ENCODE data around the gene INPP5A. TPM values are rescaled to one million over a fixed set of nuclear protein-coding genes. Genes with fewer than 3 reads are reported as not detected.

Gene INPP5A
- total RNA-seq, 1 donor from 2014 or later, result 36.4 TPM

DNA sequence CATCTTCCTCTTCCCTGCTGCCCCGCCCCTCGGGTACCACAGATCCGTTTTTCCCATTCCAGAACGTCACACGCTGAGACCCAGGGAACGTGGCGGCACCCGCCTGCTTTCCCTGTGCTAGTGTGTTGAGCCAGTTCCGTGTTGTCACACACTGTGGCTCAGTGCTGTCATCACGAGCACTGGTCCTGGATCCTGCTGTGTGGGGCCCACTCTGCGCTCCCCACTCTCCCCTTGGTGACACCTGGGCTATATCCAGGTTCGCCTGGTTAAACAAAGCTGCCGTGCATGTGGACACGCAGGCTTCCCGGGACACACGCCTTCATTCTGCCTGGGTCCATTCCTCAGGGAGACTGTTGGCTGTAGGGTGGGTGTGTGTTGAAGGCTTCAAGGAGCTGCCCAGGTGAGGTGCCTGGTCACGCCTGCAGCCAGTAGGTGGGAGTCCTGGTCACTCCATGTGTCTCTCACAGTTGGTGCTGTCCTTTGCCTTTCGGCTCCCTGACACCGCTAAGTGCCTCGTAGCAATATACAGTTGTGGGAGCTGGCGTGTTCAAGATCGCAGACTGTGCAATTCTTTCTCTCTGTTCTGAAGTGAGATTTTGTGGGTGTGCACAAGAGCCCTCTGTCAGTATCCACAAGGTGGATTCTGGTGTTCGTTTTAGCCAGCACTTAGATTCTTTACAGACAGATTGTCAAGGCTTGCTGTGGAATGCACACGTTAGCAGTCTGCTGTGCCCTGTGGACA is 88.6 kb downstream of the INPP5A start:
- H3K27ac Mint-ChIP-seq (ENCODE audit: unreplicated experiment), result no peak overlapping the region
- H3K36me3 Mint-ChIP-seq (ENCODE audit: unreplicated experiment), result peaks cover 4% of the 10 kb centered on the region
- no peaks in the 10 kb centered on the region for H3K27me3 Mint-ChIP-seq (ENCODE audit: unreplicated experiment)
- no peak overlapping the region for H3K4me3 Mint-ChIP-seq (ENCODE audit: unreplicated experiment)
- H3K9me3 Mint-ChIP-seq (ENCODE audit: unreplicated experiment), result no peaks in the 10 kb centered on the region
- no peak for DNase-seq (ENCODE audit: extremely low spot score, unreplicated experiment)
- TF ChIP-seq, protein P1, sequence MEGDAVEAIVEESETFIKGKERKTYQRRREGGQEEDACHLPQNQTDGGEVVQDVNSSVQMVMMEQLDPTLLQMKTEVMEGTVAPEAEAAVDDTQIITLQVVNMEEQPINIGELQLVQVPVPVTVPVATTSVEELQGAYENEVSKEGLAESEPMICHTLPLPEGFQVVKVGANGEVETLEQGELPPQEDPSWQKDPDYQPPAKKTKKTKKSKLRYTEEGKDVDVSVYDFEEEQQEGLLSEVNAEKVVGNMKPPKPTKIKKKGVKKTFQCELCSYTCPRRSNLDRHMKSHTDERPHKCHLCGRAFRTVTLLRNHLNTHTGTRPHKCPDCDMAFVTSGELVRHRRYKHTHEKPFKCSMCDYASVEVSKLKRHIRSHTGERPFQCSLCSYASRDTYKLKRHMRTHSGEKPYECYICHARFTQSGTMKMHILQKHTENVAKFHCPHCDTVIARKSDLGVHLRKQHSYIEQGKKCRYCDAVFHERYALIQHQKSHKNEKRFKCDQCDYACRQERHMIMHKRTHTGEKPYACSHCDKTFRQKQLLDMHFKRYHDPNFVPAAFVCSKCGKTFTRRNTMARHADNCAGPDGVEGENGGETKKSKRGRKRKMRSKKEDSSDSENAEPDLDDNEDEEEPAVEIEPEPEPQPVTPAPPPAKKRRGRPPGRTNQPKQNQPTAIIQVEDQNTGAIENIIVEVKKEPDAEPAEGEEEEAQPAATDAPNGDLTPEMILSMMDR (IDR thresholded peaks at IDR 0.05), result no peak
- H3K4me1 Mint-ChIP-seq (ENCODE audit: unreplicated experiment), result peaks cover 35% of the 10 kb centered on the region

DNA sequence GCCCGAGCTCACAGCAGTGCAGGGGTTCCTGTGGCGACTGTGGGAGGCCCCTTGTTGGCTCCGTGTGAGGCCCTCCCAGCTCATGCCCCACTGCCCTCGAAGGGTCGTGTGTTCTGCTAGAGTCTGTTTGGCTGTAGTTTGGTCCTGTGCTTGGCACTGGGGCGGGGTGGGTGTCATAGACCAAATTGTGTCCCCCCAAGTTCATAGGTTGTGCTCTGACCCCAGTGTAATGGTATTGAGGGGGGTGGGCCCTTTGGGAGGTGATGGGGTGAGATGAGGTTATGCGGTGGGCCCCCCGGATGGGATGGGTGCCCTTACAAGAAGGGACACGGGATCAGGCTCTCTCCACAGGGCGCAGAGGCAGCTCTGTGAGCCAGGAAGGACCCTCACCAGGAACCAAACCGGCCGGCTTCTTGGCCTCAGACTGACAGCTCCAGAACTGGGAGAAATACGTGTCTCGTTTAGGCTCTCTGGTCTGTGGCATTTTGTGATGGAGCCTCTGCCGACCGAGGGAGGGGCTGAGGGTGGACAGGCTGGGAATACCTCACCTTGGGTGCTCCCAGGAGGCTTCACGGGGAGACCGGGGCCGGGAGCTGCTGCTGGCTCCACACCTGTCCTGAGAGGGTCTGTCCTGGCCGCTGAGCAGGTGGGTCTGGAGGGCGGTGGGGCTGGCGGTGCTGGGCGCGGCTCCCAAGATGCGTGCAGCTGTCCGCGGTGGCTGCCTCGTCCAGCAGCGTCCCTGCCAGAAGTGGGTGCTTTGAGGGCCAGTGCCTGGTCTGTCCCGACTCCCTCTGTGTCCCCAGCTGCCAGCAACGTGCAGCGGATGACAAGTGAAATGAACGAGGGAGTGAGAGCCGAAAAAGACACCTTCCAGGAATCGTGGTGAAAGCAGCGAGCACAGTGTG is 89.4 kb downstream of the INPP5A start:
- TF ChIP-seq, protein P1 (IDR thresholded peaks at IDR 0.05), result no peak
- Mint-ChIP-seq H3K27me3 (ENCODE audit: unreplicated experiment) (no peaks in the 10 kb centered on the region), H3K9me3 (ENCODE audit: unreplicated experiment) (no peaks in the 10 kb centered on the region), H3K36me3 (ENCODE audit: unreplicated experiment) (no peaks in the 10 kb centered on the region), H3K27ac (ENCODE audit: unreplicated experiment) (peak overlapping the region; percentile 42), H3K4me1 (ENCODE audit: unreplicated experiment) (peaks cover 36% of the 10 kb centered on the region), H3K4me3 (ENCODE audit: unreplicated experiment) (no peak overlapping the region)
- no peak for DNase-seq (ENCODE audit: extremely low spot score, unreplicated experiment)

DNA sequence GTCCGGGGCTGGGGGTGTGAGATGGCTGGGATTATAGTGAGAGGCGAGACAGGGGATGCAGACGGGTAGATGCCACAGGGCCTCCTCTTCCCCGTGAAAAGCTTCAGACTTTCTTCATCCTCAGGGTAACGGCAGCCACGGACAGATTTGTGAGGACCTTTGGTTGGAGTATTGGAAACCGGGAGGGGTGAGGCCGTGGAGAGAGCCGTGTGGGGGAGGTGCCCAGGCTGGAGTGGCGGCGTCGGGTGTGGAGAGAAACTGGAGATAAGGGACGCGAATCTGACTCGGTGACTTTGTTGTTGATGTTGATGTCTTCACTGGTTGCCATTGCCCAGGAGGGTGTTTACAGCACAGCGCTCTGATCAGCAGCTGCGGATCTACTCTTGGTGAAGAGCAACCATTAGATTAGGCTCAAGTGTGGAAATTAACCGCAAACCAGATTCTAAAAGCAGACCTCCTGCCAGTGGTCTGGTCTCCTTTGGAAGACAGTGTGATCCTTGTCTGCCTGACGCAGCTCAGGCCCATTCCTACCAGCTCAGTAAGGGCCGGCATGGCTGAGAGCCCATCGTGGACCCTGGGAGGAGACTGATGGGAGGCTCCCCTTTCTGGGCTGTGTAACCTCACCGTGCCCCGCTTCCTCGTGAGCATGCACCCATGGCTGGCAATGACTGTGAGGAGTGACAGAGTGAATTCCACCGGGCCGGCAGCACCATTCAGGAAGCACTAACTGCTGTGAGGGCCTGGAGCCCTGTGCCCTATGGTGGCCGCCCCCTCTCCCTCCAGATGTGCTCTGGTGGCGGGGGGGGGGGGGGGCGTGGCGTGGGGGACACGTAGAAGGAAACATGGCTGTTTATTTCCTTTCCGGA is 90.3 kb downstream of the INPP5A start:
- peak overlapping the region; percentile 68 for H3K27ac Mint-ChIP-seq (ENCODE audit: unreplicated experiment)
- H3K4me1 Mint-ChIP-seq (ENCODE audit: unreplicated experiment), result peaks cover 40% of the 10 kb centered on the region
- H3K9me3 Mint-ChIP-seq (ENCODE audit: unreplicated experiment), result no peaks in the 10 kb centered on the region
- TF ChIP-seq, protein P1 (IDR thresholded peaks at IDR 0.05), result no peak
- H3K27me3 Mint-ChIP-seq (ENCODE audit: unreplicated experiment), result no peaks in the 10 kb centered on the region
- no peak for DNase-seq (ENCODE audit: extremely low spot score, unreplicated experiment)
- no peaks in the 10 kb centered on the region for H3K36me3 Mint-ChIP-seq (ENCODE audit: unreplicated experiment)
- H3K4me3 Mint-ChIP-seq (ENCODE audit: unreplicated experiment), result no peak overlapping the region

DNA sequence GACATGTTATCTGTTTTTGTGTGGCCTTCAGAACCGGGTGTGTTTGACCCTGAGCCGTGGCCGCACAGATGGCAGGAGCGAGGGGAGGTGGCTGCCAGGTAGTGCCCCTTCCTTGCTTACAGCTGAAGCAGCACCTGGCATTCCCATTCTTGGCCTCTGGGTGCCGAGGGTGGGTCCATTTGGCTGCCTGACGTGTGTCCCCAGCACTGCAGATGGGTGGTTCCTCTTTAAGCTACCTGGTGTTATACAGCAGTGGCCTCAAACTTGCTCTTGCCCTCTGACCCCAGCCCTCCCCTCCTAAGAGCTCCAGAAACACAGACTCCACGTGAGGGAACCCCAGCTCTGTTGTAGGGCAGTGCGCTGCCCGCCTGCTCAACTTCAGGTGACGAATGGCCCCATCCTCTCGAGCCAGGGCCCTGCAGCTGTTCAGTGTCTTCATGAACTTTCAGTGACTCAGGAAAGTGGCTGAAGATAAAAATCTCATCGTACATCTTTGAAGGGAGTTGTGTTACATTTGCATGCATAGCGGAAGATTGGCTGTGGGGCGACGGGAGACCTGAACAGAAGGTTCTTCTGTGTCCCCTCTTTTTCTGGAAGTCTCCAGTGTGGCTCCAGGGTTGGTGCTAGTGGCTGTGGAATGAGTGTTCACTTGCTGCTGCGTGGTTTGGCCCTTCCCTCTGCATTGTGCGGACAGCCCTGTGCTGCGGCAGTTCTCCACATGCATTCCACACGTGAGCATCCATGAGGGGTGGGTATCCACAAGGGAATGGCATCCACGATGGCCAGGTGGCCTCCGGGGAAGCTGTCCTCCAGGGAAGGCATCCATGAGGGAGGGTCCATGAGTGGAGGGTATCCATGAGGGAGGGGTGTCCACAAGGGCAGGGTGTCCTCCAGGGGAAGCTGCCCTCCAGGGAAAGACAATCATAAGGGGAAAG is 91.6 kb downstream of the INPP5A start:
- no peak for DNase-seq (ENCODE audit: extremely low spot score, unreplicated experiment)
- H3K9me3 Mint-ChIP-seq (ENCODE audit: unreplicated experiment), result no peaks in the 10 kb centered on the region
- no peaks in the 10 kb centered on the region for H3K27me3 Mint-ChIP-seq (ENCODE audit: unreplicated experiment)
- no peaks in the 10 kb centered on the region for H3K36me3 Mint-ChIP-seq (ENCODE audit: unreplicated experiment)
- peaks cover 52% of the 10 kb centered on the region for H3K4me1 Mint-ChIP-seq (ENCODE audit: unreplicated experiment)
- H3K27ac Mint-ChIP-seq (ENCODE audit: unreplicated experiment), result no peak overlapping the region
- TF ChIP-seq, protein P1 (IDR thresholded peaks at IDR 0.05), result no peak
- H3K4me3 Mint-ChIP-seq (ENCODE audit: unreplicated experiment), result no peak overlapping the region

Data from osteocyte (in vitro differentiated cells).